Gastrocnemius medialis (tissue), 4 donors: ENCODE results near the gene SLC38A9.

Source experiments
- CTCF ChIP-seq, 5 experiments: fragments of 450-650 bp in 3 of 5; fragments of 200-600 bp in 2 of 5; sonication (generic) in 2 of 5; IDR thresholded peaks in 4 of 5; conservative IDR thresholded peaks in 1 of 5; 1 replicate in 4 of 5; 2 replicates in 1 of 5; pipeline ENCODE4 v1.5.1; 2016 to 2019; ENCODE audit warnings: antibody characterized with exemption in 5 of 5, mild to moderate bottlenecking in 3 of 5, moderate library complexity in 3 of 5
- POLR2A ChIP-seq, 2 donors: fragments of 450-650 bp; IDR thresholded peaks; one replicate each; pipeline ENCODE4 v1.6.1; 2017; ENCODE audit warnings: antibody characterized with exemption in 2 of 2, mild to moderate bottlenecking in 2 of 2, moderate library complexity in 2 of 2

GRCh38 chr5:55750499-55750898, 38.4 kb upstream of the SLC38A9 start:
- TF ChIP-seq POLR2A (IDR thresholded peaks at IDR 0.05) (no peak), CTCF (IDR thresholded peaks at IDR 0.05 in 4 of 5, conservative IDR thresholded peaks at IDR 0.05 in 1 of 5) (no peak)
